NCI-H2196 treated with DMSO at 0.1 percent for 48 hours (cell line): Measurements from ENCODE around the gene MGAT5.

Experiments used
- DNase-seq: peaks from one replicate; lab custom pipeline; 2025; ENCODE audit not compliant: unreplicated experiment; lab: John Stamatoyannopoulos, UW

MGAT5 gene

GRCh38 chr2:134491771-134492441 lies 238.0 kb downstream of the MGAT5 start:
- DNase-seq: peak; percentile 95

- no peak for DNase-seq
Measured at GRCh38 chr2:134493797-134494196, 239.9 kb downstream of the MGAT5 start.

- no peak for DNase-seq
Measured at GRCh38 chr2:134498654-134499053, 244.8 kb downstream of the MGAT5 start.

GRCh38 chr2:134499307-134499926 lies 245.5 kb downstream of the MGAT5 start:
- DNase-seq: no peak

- DNase-seq: no peak
Measured at GRCh38 chr2:134500211-134500935, 246.5 kb downstream of the MGAT5 start.

GRCh38 chr2:134501476-134502091 lies 247.7 kb downstream of the MGAT5 start:
- no peak for DNase-seq

- DNase-seq: no peak
Measured at GRCh38 chr2:134502104-134502503, 248.2 kb downstream of the MGAT5 start.
